Heart left ventricle (tissue), 13 donors: ENCODE data around the gene TMEM203.

Experiments used
- POLR2A ChIP-seq, 2 donors: fragments of 450-650 bp; IDR thresholded peaks; one replicate each; pipeline ENCODE4 v1.6.1; 2017; ENCODE audit warnings: antibody characterized with exemption in 2 of 2, mild to moderate bottlenecking in 2 of 2, moderate library complexity in 2 of 2
- TF ChIP-seq, protein P1 (sequence below), 12 donors: fragments of 200-600 bp; sonication (generic) in 4 of 12; IDR thresholded peaks; one replicate each; pipeline versions ENCODE4 v1.5.0 to v1.8.0; 2018 to 2022; ENCODE audit warnings: antibody characterized with exemption in 12 of 12, mild to moderate bottlenecking in 5 of 12
- donor health status: ischemic (EF 13 %, LVEDD 7.1; RV severe dilation, severe dysfunction).
- donor health status: DM: no; HTN: yes; CAD: no.
- donor health status: DM: no; HTN: no; CAD: no.
- donor health status: ischemic (EF 25% LVEDD 6.9; RV normal size, moderate dysfunction).
- donor health status: ischemic (EF 25% LVEDD 5.7; RV mildly dilated, moderate dysfunction).
- donor health status: ischemic (EF 35%, LVEDD 5.7; RV mildly dilated, moderate dysfunction).
- donor health status: nonischemic (EF 11% LVEDD 7.7; RV severe dilation, severe dysfunction).
- donor health status: DM: yes; HTN: yes; CAD: no.
- donor health status: PGD.
- donor health status: ischemic (EF 29% LVEDD 5.4; RV normal size, mild dysfunction).
- donor health status: nonischemic (EF 23%, LVEDD 6.1; RV moderate dilation, normal function).

DNA sequence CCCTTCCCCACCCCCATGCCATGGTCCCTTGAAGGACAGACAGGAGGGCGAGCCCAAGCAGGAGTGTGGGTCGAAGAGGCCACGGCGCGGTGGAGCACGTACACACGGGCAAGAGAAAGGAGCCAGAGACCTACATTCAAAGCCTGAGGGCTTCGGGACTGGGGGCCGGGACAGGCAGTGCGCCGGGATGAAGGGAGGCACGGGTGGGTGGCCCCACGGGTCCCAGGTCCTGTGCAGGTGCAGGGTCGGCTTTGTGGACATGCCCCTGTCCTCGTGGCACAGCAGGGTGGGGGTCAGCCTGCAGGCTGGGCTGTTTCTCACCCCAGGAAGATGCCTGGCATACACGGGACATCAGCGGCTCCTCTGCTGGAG, 45.4 kb downstream of the TMEM203 start:
- TF ChIP-seq POLR2A (IDR thresholded peaks at IDR 0.05), result no peak
- TF ChIP-seq, protein P1, sequence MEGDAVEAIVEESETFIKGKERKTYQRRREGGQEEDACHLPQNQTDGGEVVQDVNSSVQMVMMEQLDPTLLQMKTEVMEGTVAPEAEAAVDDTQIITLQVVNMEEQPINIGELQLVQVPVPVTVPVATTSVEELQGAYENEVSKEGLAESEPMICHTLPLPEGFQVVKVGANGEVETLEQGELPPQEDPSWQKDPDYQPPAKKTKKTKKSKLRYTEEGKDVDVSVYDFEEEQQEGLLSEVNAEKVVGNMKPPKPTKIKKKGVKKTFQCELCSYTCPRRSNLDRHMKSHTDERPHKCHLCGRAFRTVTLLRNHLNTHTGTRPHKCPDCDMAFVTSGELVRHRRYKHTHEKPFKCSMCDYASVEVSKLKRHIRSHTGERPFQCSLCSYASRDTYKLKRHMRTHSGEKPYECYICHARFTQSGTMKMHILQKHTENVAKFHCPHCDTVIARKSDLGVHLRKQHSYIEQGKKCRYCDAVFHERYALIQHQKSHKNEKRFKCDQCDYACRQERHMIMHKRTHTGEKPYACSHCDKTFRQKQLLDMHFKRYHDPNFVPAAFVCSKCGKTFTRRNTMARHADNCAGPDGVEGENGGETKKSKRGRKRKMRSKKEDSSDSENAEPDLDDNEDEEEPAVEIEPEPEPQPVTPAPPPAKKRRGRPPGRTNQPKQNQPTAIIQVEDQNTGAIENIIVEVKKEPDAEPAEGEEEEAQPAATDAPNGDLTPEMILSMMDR (IDR thresholded peaks at IDR 0.05), result no peak
